ENCODE results near the gene CREBL2.

DNA sequence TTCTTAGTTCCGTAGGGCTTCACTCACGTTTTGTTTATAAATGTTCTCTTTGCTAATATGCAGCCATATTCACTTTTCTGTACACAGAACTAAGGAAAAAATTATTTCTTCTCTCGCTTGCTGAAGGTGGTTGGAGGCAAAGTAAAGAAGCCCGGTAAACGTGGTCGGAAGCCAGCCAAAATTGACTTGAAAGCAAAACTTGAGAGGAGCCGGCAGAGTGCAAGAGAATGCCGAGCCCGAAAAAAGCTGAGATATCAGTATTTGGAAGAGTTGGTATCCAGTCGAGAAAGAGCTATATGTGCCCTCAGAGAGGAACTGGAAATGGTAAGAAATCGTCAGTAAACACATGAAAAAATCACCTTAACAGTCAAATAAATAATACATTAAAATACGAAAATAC is 24.0 kb downstream of the CREBL2 start:
- TF ChIP-seq CTCF (IDR thresholded peaks at IDR 0.05; ENCODE audit: low read depth, low read length, poor library complexity, severe bottlenecking), result no peak
- no peak for TF ChIP-seq EZH2phosphoT487 (IDR thresholded peaks at IDR 0.05; ENCODE audit: borderline replicate concordance, low read length)

Data from DOHH2 (cell line).